Measurements from ENCODE around the gene AFM. TPM values are rescaled to one million over a fixed set of nuclear protein-coding genes. Genes with fewer than 3 reads are reported as not detected.
"Not testable (repeated sequence)": the region's sequence is repeated elsewhere in the genome, so short reads cannot be mapped to it uniquely, and the experiment has no call there.

The AFM gene
- total RNA-seq, 1 donor from 2014 or later: not detected

- intact Hi-C loops (cut with DNase I): no loop called here
- DNase-seq (ENCODE audit: low spot score): no peak
These were observed 5.7 kb downstream of the AFM start for GRCh38 chr4:73487233-73487632.

- intact Hi-C loops (cut with DNase I): no loop called here
- DNase-seq (ENCODE audit: low spot score): no peak
These were observed 18.6 kb downstream of the AFM start for GRCh38 chr4:73499996-73500765.

- intact Hi-C loops (cut with DNase I): no loop called here
- DNase-seq (ENCODE audit: low spot score): no peak
These were observed 20.2 kb downstream of the AFM start for GRCh38 chr4:73501664-73502265.

GRCh38 chr4:73505567-73505966 lies 24.0 kb downstream of the AFM start:
- intact Hi-C loops (cut with DNase I): no loop called here

GRCh38 chr4:73507541-73507940 lies 26.0 kb downstream of the AFM start:
- intact Hi-C loops (cut with DNase I): no loop called here
- DNase-seq (ENCODE audit: low spot score): no peak

More at GRCh38 chr4:73505567-73505966, 24.0 kb downstream of the AFM start:
- no peak for DNase-seq (ENCODE audit: low spot score)

GRCh38 chr4:73508651-73509050 lies 27.1 kb downstream of the AFM start:
- DNase-seq (ENCODE audit: low spot score): no peak
- intact Hi-C loops (cut with DNase I): no loop called here

GRCh38 chr4:73518340-73518739 lies 36.8 kb downstream of the AFM start:
- intact Hi-C loops (cut with DNase I): no loop called here
- DNase-seq (ENCODE audit: low spot score): no peak

GRCh38 chr4:73520821-73521220 lies 39.3 kb downstream of the AFM start:
- no peak for DNase-seq (ENCODE audit: low spot score)
- intact Hi-C loops (cut with DNase I): no loop called here

GRCh38 chr4:73523126-73523525 lies 41.6 kb downstream of the AFM start:
- DNase-seq (ENCODE audit: low spot score): no peak
- intact Hi-C loops (cut with DNase I): no loop called here

GRCh38 chr4:73525611-73526010 lies 44.1 kb downstream of the AFM start:
- no peak for DNase-seq (ENCODE audit: low spot score)
- intact Hi-C loops (cut with DNase I): no loop called here

GRCh38 chr4:73527196-73527595 lies 45.7 kb downstream of the AFM start:
- DNase-seq (ENCODE audit: low spot score): no peak
- intact Hi-C loops (cut with DNase I): no loop called here

GRCh38 chr4:73528171-73528570 lies 46.6 kb downstream of the AFM start:
- no peak for DNase-seq (ENCODE audit: low spot score)
- intact Hi-C loops (cut with DNase I): no loop called here

- no peak for DNase-seq (ENCODE audit: low spot score)
- intact Hi-C loops (cut with DNase I): no loop called here
These were observed 52.2 kb downstream of the AFM start for GRCh38 chr4:73533515-73534422.

- DNase-seq (ENCODE audit: low spot score): no peak
- intact Hi-C loops (cut with DNase I): no loop called here
These were observed 56.6 kb downstream of the AFM start for GRCh38 chr4:73538162-73538561.

- intact Hi-C loops (cut with DNase I): no loop called here
- DNase-seq (ENCODE audit: low spot score): no peak
These were observed 57.8 kb downstream of the AFM start for GRCh38 chr4:73539386-73539785.

- intact Hi-C loops (cut with DNase I): no loop called here
- no peak for DNase-seq (ENCODE audit: low spot score)
These were observed 59.3 kb downstream of the AFM start for GRCh38 chr4:73540826-73541225.

GRCh38 chr4:73541251-73541650 lies 59.7 kb downstream of the AFM start:
- intact Hi-C loops (cut with DNase I): no loop called here
- no peak for DNase-seq (ENCODE audit: low spot score)

- intact Hi-C loops (cut with DNase I): no loop called here
- no peak for DNase-seq (ENCODE audit: low spot score)
These were observed 63.1 kb downstream of the AFM start for GRCh38 chr4:73544620-73545019.

GRCh38 chr4:73550865-73551264 lies 69.3 kb downstream of the AFM start:
- intact Hi-C loops (cut with DNase I); DNase-seq (ENCODE audit: low spot score): not testable (repeated sequence)
